T-helper 17 cell (primary cell): Measurements from ENCODE around the gene FRMD4A. TPM values are rescaled to one million over a fixed set of nuclear protein-coding genes. Genes with fewer than 3 reads are reported as not detected.

Source experiments
- ATAC-seq: fragments of 150-1000 bp; cut with Tn5 transposase; 2 replicates; pipeline ENCODE4 v1.10.0; 2021; ENCODE audit warnings: mild to moderate bottlenecking, moderate library complexity
- DNase-seq, 3 donors: peaks; one replicate each; pipeline versions ENCODE4 v3.0.0 to v3.0.0-alpha.2; 2020 to 2021
- H3K9me3 ChIP-seq: one replicate; pipeline ENCODE4 v1.7.0; 2013; ENCODE audit warnings: low read length, mild to moderate bottlenecking; ENCODE audit not compliant: control insufficient read depth, poor library complexity, severe bottlenecking
- H3K27ac Mint-ChIP-seq: one replicate; pipeline ENCODE4 v1.8.0; 2022; ENCODE audit warnings: mild to moderate bottlenecking, moderate library complexity, mixed read lengths
- H3K27me3 Mint-ChIP-seq: one replicate; pipeline ENCODE4 v1.8.0; 2022; ENCODE audit warnings: mixed read lengths
- H3K36me3 Mint-ChIP-seq: one replicate; pipeline ENCODE4 v1.8.0; 2022; ENCODE audit warnings: low read depth, mixed read lengths
- H3K4me1 Mint-ChIP-seq: one replicate; pipeline ENCODE4 v1.8.0; 2022; ENCODE audit warnings: mild to moderate bottlenecking, mixed read lengths
- H3K4me3 Mint-ChIP-seq: one replicate; pipeline ENCODE4 v1.8.0; 2022; ENCODE audit warnings: mild to moderate bottlenecking, moderate library complexity, mixed read lengths
- total RNA-seq, 4 donors: library from RNA in 2 of 4; stranded (reverse) in 2 of 4; gene quantifications; one replicate each; pipeline ENCODE4 v1.2.3 and lab custom pipeline; 2022 to 2026

Gene FRMD4A
- total RNA-seq, 2 donors from 2014 or later: 1.3 to 2.7 TPM

DNA sequence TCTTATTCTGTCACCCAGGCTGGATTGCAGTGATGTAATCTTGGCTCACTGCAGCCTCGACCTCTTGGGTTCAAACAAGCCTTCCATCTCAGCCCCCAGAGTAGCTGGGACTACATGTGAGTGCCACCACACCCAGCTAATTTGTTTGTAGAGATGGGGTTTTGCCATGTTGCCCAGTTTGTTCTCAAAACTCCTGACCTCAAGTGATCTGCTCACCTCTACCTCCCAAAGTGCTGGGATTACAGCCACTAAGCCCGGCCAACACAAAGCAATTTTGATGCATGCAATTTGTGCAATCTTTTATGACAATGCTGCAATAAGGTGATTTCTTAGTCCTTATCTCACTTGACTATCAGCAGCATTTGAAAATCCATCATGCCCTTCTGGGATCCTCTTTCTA lies 333.1 kb downstream of the FRMD4A start:
- Mint-ChIP-seq H3K36me3 (peaks cover 6% of the 10 kb centered on the region), H3K27me3 (peaks cover 4% of the 10 kb centered on the region), H3K27ac (no peak overlapping the region), H3K4me1 (peaks cover 14% of the 10 kb centered on the region), H3K4me3 (no peak overlapping the region)
- no peaks in the 10 kb centered on the region for H3K9me3 ChIP-seq
- DNase-seq (no peak), ATAC-seq (no peak)

DNA sequence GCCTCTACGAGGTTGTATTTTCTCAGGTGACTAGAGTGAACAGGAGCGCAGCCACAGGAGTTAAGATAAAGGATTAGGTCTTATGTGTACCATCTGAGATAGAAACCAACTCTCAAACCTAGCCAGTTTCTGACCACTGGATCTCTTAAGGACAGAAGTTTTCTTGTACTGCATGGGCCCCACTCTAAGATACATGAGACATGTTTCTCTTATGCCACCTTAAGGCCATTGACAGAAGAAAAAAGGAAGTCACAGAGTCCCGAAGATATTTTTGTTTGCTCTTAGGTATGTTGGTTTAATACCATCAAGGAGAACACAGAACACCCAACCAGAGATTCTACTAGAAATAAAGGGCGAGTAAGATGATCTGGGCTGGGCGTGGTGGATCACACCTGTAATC lies 335.8 kb downstream of the FRMD4A start:
- peak; percentile 37 for ATAC-seq
- Mint-ChIP-seq H3K27me3 (no peaks in the 10 kb centered on the region), H3K36me3 (peaks cover 6% of the 10 kb centered on the region), H3K4me1 (peaks cover 14% of the 10 kb centered on the region), H3K27ac (peak overlapping the region; percentile 66), H3K4me3 (peak overlapping the region; percentile 54)
- no peaks in the 10 kb centered on the region for H3K9me3 ChIP-seq
- DNase-seq: no peak

DNA sequence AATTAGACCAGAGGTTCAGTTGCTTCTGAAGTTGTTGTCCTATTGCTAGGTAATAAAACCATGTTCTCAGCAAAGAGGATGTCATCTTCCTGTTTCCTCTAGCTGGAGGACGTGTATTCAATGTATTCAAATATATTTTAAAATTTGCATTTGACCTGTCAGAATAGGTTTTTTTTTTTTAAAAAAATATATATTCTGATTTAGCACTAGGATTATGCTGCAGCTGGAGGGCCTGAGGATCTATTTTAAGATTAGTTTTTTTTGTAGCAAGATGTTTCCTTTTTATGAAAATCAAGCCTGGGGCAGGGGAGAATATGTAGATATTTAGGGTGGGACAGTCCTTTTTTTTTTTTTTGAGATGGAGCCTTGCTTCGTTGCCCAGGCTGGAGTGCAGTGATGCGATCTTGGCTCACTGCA lies 337.0 kb downstream of the FRMD4A start:
- Mint-ChIP-seq H3K4me3 (no peak overlapping the region), H3K4me1 (peaks cover 17% of the 10 kb centered on the region), H3K27me3 (no peaks in the 10 kb centered on the region), H3K36me3 (peaks cover 3% of the 10 kb centered on the region), H3K27ac (no peak overlapping the region)
- DNase-seq (no peak), ATAC-seq (peak; percentile 61)
- no peaks in the 10 kb centered on the region for H3K9me3 ChIP-seq

DNA sequence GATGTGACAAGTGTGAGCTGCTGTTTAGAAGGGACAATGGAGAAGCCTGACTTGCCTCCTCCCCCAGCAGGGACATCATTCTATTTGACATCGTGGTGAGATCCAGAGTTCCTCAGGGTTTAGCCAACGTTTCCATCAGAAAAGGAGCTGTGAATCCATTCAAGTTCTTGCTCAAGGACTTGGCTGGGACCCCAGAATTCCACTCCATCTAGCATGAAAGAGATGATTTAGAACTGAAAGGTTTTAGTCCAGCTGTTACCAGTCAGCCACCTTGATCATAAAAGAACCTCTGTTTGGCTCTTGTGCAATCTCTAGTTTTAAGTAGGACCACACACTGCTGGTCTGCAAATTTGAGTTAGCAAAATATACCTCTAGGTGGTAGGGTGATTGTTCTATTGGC lies 337.6 kb downstream of the FRMD4A start:
- Mint-ChIP-seq H3K4me1 (peaks cover 22% of the 10 kb centered on the region), H3K27me3 (no peaks in the 10 kb centered on the region), H3K36me3 (no peaks in the 10 kb centered on the region), H3K4me3 (no peak overlapping the region), H3K27ac (no peak overlapping the region)
- DNase-seq (no peak), ATAC-seq (no peak)
- no peaks in the 10 kb centered on the region for H3K9me3 ChIP-seq

DNA sequence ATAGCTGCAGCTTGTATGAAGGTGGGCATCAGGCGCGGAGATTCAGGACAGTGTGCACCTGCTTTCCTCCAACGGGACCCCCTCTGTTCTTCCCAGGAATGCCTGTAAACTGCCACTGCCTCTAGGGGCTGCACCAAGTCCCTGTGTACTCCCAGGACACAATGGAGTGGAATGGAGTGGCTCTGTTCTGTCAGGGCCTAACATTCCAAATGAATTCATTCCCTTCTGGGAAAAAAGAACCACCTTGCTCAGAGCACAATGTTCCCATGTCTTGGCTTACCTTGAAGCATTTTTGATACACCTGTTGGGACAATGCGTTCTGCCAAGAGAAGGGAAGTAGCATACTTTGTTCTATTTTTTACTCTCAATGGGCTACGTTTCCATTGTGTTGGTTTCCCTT lies 339.4 kb downstream of the FRMD4A start:
- Mint-ChIP-seq H3K36me3 (no peaks in the 10 kb centered on the region), H3K27me3 (no peaks in the 10 kb centered on the region), H3K4me1 (peaks cover 33% of the 10 kb centered on the region), H3K27ac (no peak overlapping the region), H3K4me3 (no peak overlapping the region)
- H3K9me3 ChIP-seq: no peaks in the 10 kb centered on the region
- no peak for DNase-seq
- ATAC-seq: no peak

DNA sequence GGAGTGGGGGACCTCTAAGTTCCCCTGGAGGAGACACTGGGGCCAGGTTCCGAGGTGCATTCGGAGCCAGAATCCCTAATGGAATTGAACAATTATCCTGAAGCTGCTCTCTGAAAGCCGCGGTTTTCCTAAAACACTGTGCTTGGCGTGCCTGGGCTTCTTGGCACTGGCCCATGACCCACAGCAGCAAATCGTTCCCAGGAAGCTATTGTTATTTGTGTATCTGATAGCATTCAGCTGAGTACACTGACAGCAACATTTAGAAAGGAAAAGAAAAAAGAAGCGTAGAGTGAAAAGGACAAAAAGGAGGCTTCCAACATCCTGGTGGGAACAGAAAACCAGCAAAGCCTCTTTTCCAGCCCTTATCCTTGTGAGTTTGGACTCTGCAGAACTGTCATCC lies 339.8 kb downstream of the FRMD4A start:
- Mint-ChIP-seq H3K36me3 (no peaks in the 10 kb centered on the region), H3K27me3 (no peaks in the 10 kb centered on the region), H3K4me1 (peaks cover 33% of the 10 kb centered on the region), H3K4me3 (no peak overlapping the region), H3K27ac (no peak overlapping the region)
- no peak for ATAC-seq
- no peaks in the 10 kb centered on the region for H3K9me3 ChIP-seq
- DNase-seq: no peak

DNA sequence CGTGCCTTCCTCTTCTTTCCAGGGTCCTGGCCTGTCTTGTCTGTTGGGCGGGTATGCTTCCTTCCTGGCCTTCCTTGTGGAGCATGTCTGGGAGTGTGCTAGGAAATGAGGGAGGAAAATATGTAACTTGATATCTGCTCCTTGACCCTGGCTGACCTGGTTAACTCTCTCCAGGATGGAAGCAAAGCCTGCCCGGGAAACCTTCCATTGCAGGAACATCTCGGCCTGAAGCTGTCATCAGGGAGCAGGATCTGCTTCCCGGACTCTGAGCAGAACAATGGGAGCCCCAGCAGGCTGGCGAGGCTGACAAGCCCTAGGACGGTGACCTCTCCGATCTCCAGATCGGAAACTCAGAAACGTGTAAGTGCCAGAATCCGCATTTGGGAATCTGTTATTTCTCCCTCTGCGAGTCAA lies 340.3 kb downstream of the FRMD4A start:
- Mint-ChIP-seq H3K4me1 (peaks cover 33% of the 10 kb centered on the region), H3K27ac (peak overlapping the region; percentile 37), H3K4me3 (no peak overlapping the region), H3K36me3 (no peaks in the 10 kb centered on the region), H3K27me3 (no peaks in the 10 kb centered on the region)
- H3K9me3 ChIP-seq: no peaks in the 10 kb centered on the region
- no peak for ATAC-seq
- no peak for DNase-seq

DNA sequence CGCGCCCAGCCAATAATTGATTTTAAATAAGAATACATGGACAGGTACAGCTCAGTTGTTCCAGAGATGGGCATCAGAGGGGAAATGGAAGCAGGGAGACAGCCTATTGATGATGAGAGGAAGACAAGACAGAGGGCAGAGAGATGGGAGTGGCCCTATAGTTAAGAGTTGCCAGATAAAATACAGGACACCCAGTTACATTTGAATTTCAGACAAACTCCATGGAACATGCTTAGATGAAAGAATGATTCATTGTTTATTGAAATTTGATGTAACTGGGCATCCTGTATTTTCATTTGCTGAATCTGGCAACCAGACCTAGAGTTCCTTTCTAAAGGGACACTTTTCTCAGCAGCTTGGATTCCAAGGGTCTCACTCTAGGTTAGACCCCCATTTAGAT lies 341.1 kb downstream of the FRMD4A start:
- DNase-seq: no peak
- H3K4me1 Mint-ChIP-seq: peaks cover 29% of the 10 kb centered on the region
- no peak for ATAC-seq
- H3K4me3 Mint-ChIP-seq: no peak overlapping the region
- H3K9me3 ChIP-seq: no peaks in the 10 kb centered on the region
- H3K27ac Mint-ChIP-seq: peak overlapping the region; percentile 37
- no peaks in the 10 kb centered on the region for H3K27me3 Mint-ChIP-seq
- no peaks in the 10 kb centered on the region for H3K36me3 Mint-ChIP-seq

DNA sequence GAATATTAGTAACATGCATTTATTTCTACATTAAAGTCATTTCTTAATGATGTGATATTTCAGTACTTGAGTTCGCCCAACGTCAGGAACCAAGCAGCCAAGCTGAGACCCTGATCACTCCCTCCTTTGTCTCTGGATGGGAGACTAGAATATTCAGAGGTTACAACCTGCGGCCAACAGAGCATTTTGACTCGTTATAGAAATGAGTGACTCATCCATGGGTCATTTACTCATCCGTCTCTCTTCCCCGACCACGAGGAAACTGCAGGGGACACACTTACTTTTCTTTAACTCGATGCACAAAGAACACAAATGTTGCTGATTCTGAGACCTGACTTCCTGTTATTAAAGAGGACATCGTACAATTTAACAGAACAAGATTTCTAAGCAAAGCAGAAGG lies 343.3 kb downstream of the FRMD4A start:
- H3K4me3 Mint-ChIP-seq: peak overlapping the region; percentile 25
- peak overlapping the region; percentile 89 for H3K27ac Mint-ChIP-seq
- H3K27me3 Mint-ChIP-seq: no peaks in the 10 kb centered on the region
- H3K4me1 Mint-ChIP-seq: peaks cover 22% of the 10 kb centered on the region
- H3K36me3 Mint-ChIP-seq: no peaks in the 10 kb centered on the region
- H3K9me3 ChIP-seq: no peaks in the 10 kb centered on the region
- ATAC-seq (peak; percentile 18), DNase-seq (no peak)

DNA sequence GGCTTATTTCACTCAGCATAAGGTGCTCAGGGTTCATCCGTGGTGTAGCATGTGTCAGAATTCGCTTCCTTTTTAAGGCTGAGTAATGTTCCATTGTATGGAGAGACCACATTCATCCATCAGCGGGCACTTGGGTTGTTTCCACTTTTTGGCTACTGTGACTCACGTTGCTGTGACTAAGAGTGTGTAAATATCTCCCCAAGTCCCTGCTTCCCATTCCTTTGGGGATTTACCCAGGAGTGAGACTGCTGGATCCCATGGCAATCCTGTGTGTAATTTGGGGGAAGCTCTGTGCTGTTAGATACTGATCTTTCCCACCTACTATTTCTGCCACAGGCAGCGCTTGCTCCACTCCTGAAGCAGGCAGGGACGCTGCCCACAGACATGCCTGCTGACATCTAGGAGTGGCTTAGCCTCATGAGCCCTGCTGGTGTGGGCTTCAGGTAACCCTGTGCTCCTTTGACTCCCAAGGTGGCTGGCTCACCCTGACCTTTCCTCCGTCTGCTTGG lies 346.0 kb downstream of the FRMD4A start:
- H3K27me3 Mint-ChIP-seq: no peaks in the 10 kb centered on the region
- no peaks in the 10 kb centered on the region for H3K36me3 Mint-ChIP-seq
- no peaks in the 10 kb centered on the region for H3K9me3 ChIP-seq
- H3K4me1 Mint-ChIP-seq: peaks cover 22% of the 10 kb centered on the region
- no peak overlapping the region for H3K27ac Mint-ChIP-seq
- DNase-seq (no peak), ATAC-seq (no peak)
- H3K4me3 Mint-ChIP-seq: no peak overlapping the region

DNA sequence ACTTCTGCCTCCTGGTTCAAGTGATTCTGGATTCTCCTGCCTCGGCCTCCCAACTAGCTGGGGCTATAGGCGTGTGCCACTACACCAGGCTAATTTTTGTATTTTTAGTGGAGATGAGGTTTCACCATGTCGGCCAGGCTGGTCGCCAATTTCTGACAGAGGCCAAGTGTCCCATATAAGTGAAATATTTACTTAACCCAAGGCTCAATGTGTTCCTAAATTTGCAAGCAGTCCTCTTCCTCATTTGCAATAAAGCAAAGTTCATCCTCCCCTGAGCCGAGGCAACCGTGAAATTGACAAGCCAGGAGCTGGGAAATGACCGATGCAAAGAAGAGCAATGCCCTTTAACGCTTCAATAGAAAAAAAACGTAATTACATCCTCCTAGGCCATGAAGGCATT lies 347.7 kb downstream of the FRMD4A start:
- H3K9me3 ChIP-seq: no peaks in the 10 kb centered on the region
- ATAC-seq (no peak), DNase-seq (no peak)
- Mint-ChIP-seq H3K27ac (no peak overlapping the region), H3K27me3 (no peaks in the 10 kb centered on the region), H3K4me3 (no peak overlapping the region), H3K4me1 (peaks cover 13% of the 10 kb centered on the region), H3K36me3 (no peaks in the 10 kb centered on the region)

DNA sequence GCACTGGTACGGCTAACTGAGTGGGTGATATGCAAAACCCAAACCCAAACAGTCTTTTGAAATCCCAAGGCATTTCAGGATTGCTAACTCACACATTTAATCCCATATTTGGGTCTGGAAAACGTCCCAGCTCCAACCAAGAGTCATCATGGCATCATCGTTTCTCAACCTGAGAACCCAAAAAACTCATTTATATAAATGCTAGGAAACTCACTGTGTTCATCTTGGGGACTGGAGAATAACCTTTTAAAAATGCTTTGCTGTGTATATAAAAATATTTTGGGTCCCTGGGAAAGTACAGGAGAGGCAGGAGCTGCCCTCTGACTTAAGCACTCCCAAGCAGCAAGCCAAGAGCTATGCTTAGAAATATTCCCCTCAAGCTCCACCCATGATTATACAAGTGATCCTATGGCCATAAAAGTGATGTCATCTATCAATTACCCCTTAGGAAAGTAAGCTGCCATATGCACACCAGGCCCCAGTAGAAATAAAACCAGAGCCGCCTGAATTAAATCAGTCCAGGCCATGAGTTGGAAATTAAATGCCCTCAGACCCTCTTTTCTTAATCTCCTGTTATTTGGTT lies 352.1 kb downstream of the FRMD4A start:
- peaks cover 3% of the 10 kb centered on the region for H3K4me1 Mint-ChIP-seq
- H3K27me3 Mint-ChIP-seq: no peaks in the 10 kb centered on the region
- no peak for ATAC-seq
- no peak overlapping the region for H3K4me3 Mint-ChIP-seq
- DNase-seq: no peak
- H3K36me3 Mint-ChIP-seq: no peaks in the 10 kb centered on the region
- no peak overlapping the region for H3K27ac Mint-ChIP-seq
- H3K9me3 ChIP-seq: no peaks in the 10 kb centered on the region

DNA sequence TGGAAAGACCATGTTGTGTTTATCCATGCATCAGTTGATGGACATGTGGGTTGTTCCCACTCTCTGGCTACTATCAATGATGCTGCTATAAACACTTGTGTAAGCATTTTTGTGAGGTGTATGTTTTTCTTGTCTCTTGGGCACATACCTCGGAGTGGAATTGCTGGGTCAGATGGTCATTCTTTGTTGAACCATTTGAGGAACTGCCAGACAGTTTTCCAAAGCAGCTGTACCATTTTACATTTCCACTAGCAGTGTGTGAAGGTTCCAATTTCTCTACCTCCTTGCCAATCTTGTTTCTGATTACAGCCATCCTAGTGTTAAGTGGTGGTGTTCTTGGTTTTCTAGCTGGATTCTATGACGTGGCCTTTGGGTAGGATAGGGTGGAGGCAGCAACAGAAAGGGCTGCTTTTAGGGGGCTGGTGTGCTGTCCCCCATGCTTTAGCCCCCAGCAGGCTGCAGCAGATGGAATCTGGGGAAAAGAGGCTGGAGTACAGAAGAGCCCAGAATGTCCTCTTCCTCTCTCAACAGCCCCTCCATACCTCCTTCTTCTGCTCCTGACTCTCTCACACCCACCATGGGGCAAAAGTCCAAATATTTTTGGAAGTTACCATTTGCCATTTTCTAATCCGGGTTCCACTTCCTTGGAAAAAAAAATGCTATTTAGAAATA lies 352.7 kb downstream of the FRMD4A start:
- Mint-ChIP-seq H3K36me3 (no peaks in the 10 kb centered on the region), H3K27me3 (no peaks in the 10 kb centered on the region), H3K4me3 (no peak overlapping the region)

DNA sequence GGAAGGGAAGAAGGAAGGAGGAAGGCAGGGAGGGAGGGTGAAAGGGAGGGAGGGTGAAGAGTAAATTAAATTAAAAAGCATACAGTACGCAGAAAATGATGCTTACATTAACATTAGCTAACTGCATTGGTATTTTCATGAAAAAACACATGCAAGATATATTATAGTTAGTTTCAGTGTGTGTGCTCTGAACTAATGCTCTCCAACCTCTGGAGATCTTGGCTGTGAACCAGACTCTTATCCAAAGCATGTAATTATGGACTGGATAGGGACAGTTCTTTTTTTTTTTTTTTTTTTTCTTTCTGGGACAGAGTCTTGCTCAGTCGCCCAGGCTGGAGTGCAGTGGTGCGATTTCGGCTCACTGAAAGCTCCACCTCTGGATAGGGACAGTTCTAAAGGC lies 357.0 kb downstream of the FRMD4A start:
- no peaks in the 10 kb centered on the region for H3K4me1 Mint-ChIP-seq
- H3K4me3 Mint-ChIP-seq: no peak overlapping the region

More for the DNA sequence above, 352.7 kb downstream of the FRMD4A start:
- Mint-ChIP-seq H3K27ac (no peak overlapping the region), H3K4me1 (peaks cover 3% of the 10 kb centered on the region)
- ATAC-seq (no peak), DNase-seq (no peak)
- no peaks in the 10 kb centered on the region for H3K9me3 ChIP-seq

More for the DNA sequence above, 357.0 kb downstream of the FRMD4A start:
- Mint-ChIP-seq H3K27ac (no peak overlapping the region), H3K36me3 (no peaks in the 10 kb centered on the region), H3K27me3 (no peaks in the 10 kb centered on the region)
- ATAC-seq (no peak), DNase-seq (no peak)
- no peaks in the 10 kb centered on the region for H3K9me3 ChIP-seq
